B cell (primary cell): ENCODE data around the gene AMPH. TPM values are rescaled to one million over a fixed set of nuclear protein-coding genes. Genes with fewer than 3 reads are reported as not detected.

Source experiments
- ATAC-seq: fragments of 200-7000 bp; cut with Tn5 transposase; one replicate; pipeline ENCODE4 v1.10.0; 2021; ENCODE audit warnings: low read depth, mild to moderate bottlenecking, moderate number of reproducible peaks, moderate library complexity
- CTCF ChIA-PET: fragments of 350-600 bp; sonication (Branson Sonifier 250); formaldehyde crosslinking; loops from one replicate; lab custom pipeline; 2021; ENCODE audit warnings: antibody characterized with exemption, inconsistent platforms; lab: Charles Lee
- POLR2A ChIA-PET: fragments of 350-600 bp; sonication (Branson Sonifier 250); formaldehyde crosslinking; loops from one replicate; lab custom pipeline; 2021; ENCODE audit warnings: antibody characterized with exemption; lab: Charles Lee
- DNase-seq: peaks from one replicate; pipeline ENCODE4 v3.0.0; 2013
- H2AFZ ChIP-seq: 2 replicates; pipeline ENCODE4 v1.6.1; 2012; ENCODE audit warnings: mild to moderate bottlenecking, low read depth, low read length; ENCODE audit not compliant: insufficient read depth, poor library complexity, severe bottlenecking
- H3K27ac ChIP-seq, 2 donors: 1 replicate in 1 of 2; 2 replicates in 1 of 2; pipeline ENCODE4 v1.5.1; 2012 to 2013; ENCODE audit warnings: low read length in 2 of 2, mild to moderate bottlenecking in 2 of 2, moderate library complexity in 1 of 2
- H3K27me3 ChIP-seq, 4 experiments: fragments of 200-600 bp in 1 of 4; sonication (generic) in 1 of 4; replicated peaks in 1 of 4; 1 replicate in 2 of 4; 2 replicates in 2 of 4; pipeline versions ENCODE4 v1.6.1 to v1.7.0; 2013 to 2016; ENCODE audit warnings: low read length in 3 of 4, mild to moderate bottlenecking in 2 of 4, mixed read lengths in 1 of 4, moderate library complexity in 1 of 4; ENCODE audit not compliant: insufficient read depth in 4 of 4, control insufficient read depth in 3 of 4; ENCODE audit errors: control extremely low read depth in 1 of 4
- H3K36me3 ChIP-seq, 2 experiments: replicated peaks in 1 of 2; 1 replicate in 1 of 2; 2 replicates in 1 of 2; pipeline versions ENCODE4 v1.6.1 to v1.7.1; 2013; ENCODE audit warnings: low read length in 1 of 2; ENCODE audit not compliant: insufficient read depth in 2 of 2, control insufficient read depth in 1 of 2; ENCODE audit errors: control extremely low read depth in 1 of 2, extremely low read depth in 1 of 2
- H3K4me1 ChIP-seq, 2 donors: fragments of 200-600 bp in 1 of 2; sonication (generic) in 1 of 2; 1 replicate in 1 of 2; 2 replicates in 1 of 2; pipeline versions ENCODE4 v1.5.1 to v1.6.1; 2013 to 2017; ENCODE audit warnings: low read length in 2 of 2; ENCODE audit not compliant: control insufficient read depth in 2 of 2, insufficient read depth in 2 of 2
- H3K4me2 ChIP-seq: replicated peaks from 2 replicates; pipeline ENCODE3; 2012; ENCODE audit warnings: mild to moderate bottlenecking, low read depth, low read length; ENCODE audit not compliant: poor library complexity, severe bottlenecking
- H3K4me3 ChIP-seq, 5 experiments: fragments of 200-600 bp in 1 of 5; sonication (generic) in 1 of 5; 1 replicate in 3 of 5; 2 replicates in 2 of 5; pipeline versions ENCODE4 v1.5.1 to v1.7.0; 2011 to 2016; ENCODE audit warnings: low read length in 4 of 5, mild to moderate bottlenecking in 4 of 5, low read depth in 2 of 5, control low read depth in 1 of 5, moderate library complexity in 1 of 5; ENCODE audit not compliant: insufficient read depth in 1 of 5; ENCODE audit errors: control extremely low read depth in 1 of 5, extremely low read depth in 1 of 5
- H3K79me2 ChIP-seq: fragments of 200-600 bp; sonication (generic); one replicate; pipeline ENCODE4 v1.6.0; 2016; ENCODE audit warnings: low read length; ENCODE audit not compliant: control insufficient read depth, insufficient read depth
- H3K9ac ChIP-seq: fragments of 200-600 bp; sonication (generic); 2 replicates; pipeline ENCODE4 v1.6.1; 2017; ENCODE audit warnings: mild to moderate bottlenecking, low read length, moderate library complexity
- H3K9me3 ChIP-seq, 3 donors: one replicate each; pipeline versions ENCODE4 v1.6.1 to v1.7.1; 2013; ENCODE audit warnings: low read length in 2 of 3; ENCODE audit not compliant: control insufficient read depth in 2 of 3, insufficient read depth in 1 of 3; ENCODE audit errors: control extremely low read depth in 1 of 3
- H4K20me1 ChIP-seq: 2 replicates; pipeline ENCODE4 v1.6.0; 2012; ENCODE audit warnings: mild to moderate bottlenecking, low read length; ENCODE audit not compliant: insufficient read depth, control insufficient read depth, poor library complexity, severe bottlenecking
- H3K27ac Mint-ChIP-seq: one replicate; pipeline ENCODE4 v1.8.0; 2021; ENCODE audit warnings: mixed read lengths
- H3K27me3 Mint-ChIP-seq: one replicate; pipeline ENCODE4 v1.8.0; 2021; ENCODE audit warnings: mixed read lengths
- H3K4me1 Mint-ChIP-seq: one replicate; pipeline ENCODE4 v1.8.0; 2021; ENCODE audit warnings: mixed read lengths
- H3K4me3 Mint-ChIP-seq: one replicate; pipeline ENCODE4 v1.8.0; 2021; ENCODE audit warnings: mixed read lengths
- H3K9me3 Mint-ChIP-seq: one replicate; pipeline ENCODE4 v1.8.0; 2022; ENCODE audit warnings: mixed read lengths; ENCODE audit not compliant: insufficient read depth
- EZH2 ChIP-seq: IDR thresholded peaks from 2 replicates; pipeline ENCODE4 v1.6.1; 2012; ENCODE audit warnings: borderline replicate concordance, low read depth, mild to moderate bottlenecking, moderate library complexity, low read length; ENCODE audit not compliant: insufficient read depth, poor library complexity, severe bottlenecking
- WGBS: methylation state at CpG from one replicate; pipeline ENCODE4 v1.1.5; 2013; ENCODE audit warnings: missing lambda C conversion rate; ENCODE audit not compliant: insufficient coverage; 5-methylcytosine and 5-hydroxymethylcytosine counted together
- intact Hi-C: fragments of 100-400 bp; cut with micrococcal nuclease; formaldehyde crosslinking; loops from one replicate; pipeline ENCODE4 v1.10.0; 2022
- polyA plus RNA-seq: library from polyadenylated mRNA; depleted of rRNA; stranded (reverse); fragments of >200 nt; gene quantifications from 2 replicates; pipeline ENCODE4 v1.2.3, GENCODE V29; 2012
- total RNA-seq, 2 donors: library from RNA; stranded (reverse); fragments of 120-200 nt in 1 of 2; gene quantifications; 1 replicate in 1 of 2; 2 replicates in 1 of 2; pipeline versions ENCODE4 v1.2.3 to v1.2.4, GENCODE V29; 2013 to 2022
- TF ChIP-seq, protein P1 (sequence below): fragments of 200-600 bp; IDR thresholded peaks from one replicate; pipeline ENCODE4 v1.8.0; 2022; ENCODE audit warnings: antibody characterized with exemption, mild to moderate bottlenecking

Gene AMPH
- total and polyA plus RNA-seq, 2 donors (not counting 1 experiment from before 2014, with no cell fraction given): not detected

DNA sequence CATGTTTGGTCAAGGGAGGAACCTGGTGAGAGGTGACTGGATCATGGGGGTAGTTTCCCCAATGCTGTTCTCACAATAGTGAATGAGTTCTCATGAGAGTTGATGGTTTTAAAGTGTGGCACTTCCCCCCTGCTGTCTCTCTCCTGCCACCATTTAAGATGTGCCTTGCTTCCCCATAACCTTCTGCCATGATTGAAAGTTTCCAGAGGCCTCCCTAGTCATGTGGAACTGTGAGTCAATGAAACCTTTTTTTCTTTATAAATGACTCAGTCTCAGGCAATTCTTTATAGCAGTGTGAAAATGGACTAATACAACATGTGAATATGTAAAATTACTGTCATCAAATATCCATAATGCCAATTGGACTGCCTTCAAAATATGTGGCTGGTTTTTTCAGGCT, 192.2 kb downstream of the AMPH start:
- no peak overlapping the region for H3K4me2 ChIP-seq
- no peak overlapping the region for H3K27ac ChIP-seq
- intact Hi-C loops: no loop called here
- ATAC-seq: no peak
- H3K79me2 ChIP-seq: no peaks in the 10 kb centered on the region
- peaks cover 22% of the 10 kb centered on the region for H3K27me3 Mint-ChIP-seq
- ChIA-PET CTCF (no interaction called here), POLR2A (no interaction called here)
- DNase-seq: no peak
- H3K9ac ChIP-seq: no peak overlapping the region
- no peak for TF ChIP-seq EZH2
- TF ChIP-seq, protein P1, sequence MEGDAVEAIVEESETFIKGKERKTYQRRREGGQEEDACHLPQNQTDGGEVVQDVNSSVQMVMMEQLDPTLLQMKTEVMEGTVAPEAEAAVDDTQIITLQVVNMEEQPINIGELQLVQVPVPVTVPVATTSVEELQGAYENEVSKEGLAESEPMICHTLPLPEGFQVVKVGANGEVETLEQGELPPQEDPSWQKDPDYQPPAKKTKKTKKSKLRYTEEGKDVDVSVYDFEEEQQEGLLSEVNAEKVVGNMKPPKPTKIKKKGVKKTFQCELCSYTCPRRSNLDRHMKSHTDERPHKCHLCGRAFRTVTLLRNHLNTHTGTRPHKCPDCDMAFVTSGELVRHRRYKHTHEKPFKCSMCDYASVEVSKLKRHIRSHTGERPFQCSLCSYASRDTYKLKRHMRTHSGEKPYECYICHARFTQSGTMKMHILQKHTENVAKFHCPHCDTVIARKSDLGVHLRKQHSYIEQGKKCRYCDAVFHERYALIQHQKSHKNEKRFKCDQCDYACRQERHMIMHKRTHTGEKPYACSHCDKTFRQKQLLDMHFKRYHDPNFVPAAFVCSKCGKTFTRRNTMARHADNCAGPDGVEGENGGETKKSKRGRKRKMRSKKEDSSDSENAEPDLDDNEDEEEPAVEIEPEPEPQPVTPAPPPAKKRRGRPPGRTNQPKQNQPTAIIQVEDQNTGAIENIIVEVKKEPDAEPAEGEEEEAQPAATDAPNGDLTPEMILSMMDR: no peak
- no peak overlapping the region for H3K27ac Mint-ChIP-seq
- H3K27me3 ChIP-seq: no peaks in the 10 kb centered on the region
- no peaks in the 10 kb centered on the region for H4K20me1 ChIP-seq
- no peak overlapping the region for H3K4me3 Mint-ChIP-seq
- no peaks in the 10 kb centered on the region for H3K4me1 Mint-ChIP-seq
- no peaks in the 10 kb centered on the region for H3K9me3 Mint-ChIP-seq
- H3K9me3 ChIP-seq: peaks cover 0 to 1% (median 0%) of the 10 kb centered on the region in 3 donors
- H3K4me3 ChIP-seq: no peak overlapping the region
- H3K4me1 ChIP-seq: peaks cover 0 to 3% of the 10 kb centered on the region in 2 donors
- H2AFZ ChIP-seq: no peak overlapping the region
- no peaks in the 10 kb centered on the region for H3K36me3 ChIP-seq

DNA sequence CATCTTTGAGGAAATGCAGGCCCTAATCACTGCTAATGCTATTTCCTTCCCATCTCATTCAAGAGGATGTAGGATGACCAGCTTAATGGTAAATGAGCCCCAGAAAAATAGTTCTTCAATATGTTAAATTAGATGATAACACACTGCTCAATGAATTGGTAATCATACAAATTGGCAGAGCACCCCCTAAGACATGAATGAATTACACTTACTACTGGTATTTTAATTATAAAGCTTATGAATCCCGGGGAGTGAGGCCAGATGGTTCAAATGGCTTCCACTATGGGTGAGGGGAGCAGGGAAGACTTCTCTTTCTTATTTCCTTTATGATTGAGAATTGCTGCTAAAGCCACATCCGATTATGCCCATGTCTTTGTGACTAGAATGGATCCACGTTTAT, 198.5 kb downstream of the AMPH start:
- peaks cover 0 to 3% (median 0%) of the 10 kb centered on the region in 3 donors for H3K9me3 ChIP-seq
- peaks cover 17% of the 10 kb centered on the region for H3K27me3 Mint-ChIP-seq
- no peak overlapping the region for H3K4me3 ChIP-seq
- H2AFZ ChIP-seq: no peak overlapping the region
- H3K79me2 ChIP-seq: no peaks in the 10 kb centered on the region
- TF ChIP-seq, protein P1: no peak
- TF ChIP-seq EZH2: no peak
- DNase-seq (no peak), ATAC-seq (no peak)
- H3K27ac ChIP-seq: no peak overlapping the region
- CTCF ChIA-PET: no interaction called here
- no peak overlapping the region for H3K4me2 ChIP-seq
- H3K9me3 Mint-ChIP-seq: peaks cover 2% of the 10 kb centered on the region
- peaks cover 13 to 14% of the 10 kb centered on the region in 2 donors for H3K4me1 ChIP-seq
- H3K4me3 Mint-ChIP-seq: no peak overlapping the region
- intact Hi-C loops: no loop called here
- H3K27me3 ChIP-seq: no peaks in the 10 kb centered on the region
- no peak overlapping the region for H3K9ac ChIP-seq
- H3K27ac Mint-ChIP-seq: no peak overlapping the region
- 100% methylated on average over 1 of the region's 3 CpGs for WGBS
- peaks cover 18% of the 10 kb centered on the region for H3K4me1 Mint-ChIP-seq
- POLR2A ChIA-PET: no interaction called here
- H4K20me1 ChIP-seq: no peaks in the 10 kb centered on the region
- no peaks in the 10 kb centered on the region for H3K36me3 ChIP-seq
